Stomach (tissue), 9 donors: ENCODE data around the gene EML4. TPM values are rescaled to one million over a fixed set of nuclear protein-coding genes. Genes with fewer than 3 reads are reported as not detected.

Source experiments
- DNase-seq, 2 donors: peaks; one replicate each; pipeline versions ENCODE4 v3.0.0 to v3.0.0-alpha.2; 2013 to 2019
- H3K27ac ChIP-seq, 5 donors: fragments of 200-600 bp in 4 of 5; sonication (generic) in 4 of 5; one replicate each; pipeline ENCODE4 v1.5.1; 2013 to 2019; ENCODE audit warnings: mild to moderate bottlenecking in 1 of 5, moderate library complexity in 1 of 5
- H3K27me3 ChIP-seq, 3 donors: fragments of 200-600 bp; sonication (generic); one replicate each; pipeline ENCODE4 v1.5.1; 2017 to 2019; ENCODE audit warnings: mixed run types in 1 of 3
- H3K36me3 ChIP-seq, 4 donors: fragments of 200-600 bp; sonication (generic); 1 replicate in 3 of 4; 2 replicates in 1 of 4; pipeline ENCODE4 v1.5.1; 2016 to 2019
- H3K4me1 ChIP-seq, 4 donors: fragments of 200-600 bp; sonication (generic); one replicate each; pipeline ENCODE4 v1.5.1; 2016 to 2019
- H3K4me3 ChIP-seq, 4 donors: fragments of 200-600 bp; sonication (generic) in 3 of 4; one replicate each; pipeline ENCODE4 v1.5.1; 2016 to 2019; ENCODE audit warnings: mild to moderate bottlenecking in 1 of 4
- H3K9me3 ChIP-seq, 4 donors: fragments of 200-600 bp; sonication (generic); one replicate each; pipeline ENCODE4 v1.5.1; 2016 to 2019
- CTCF ChIP-seq, 7 experiments: fragments of 450-650 bp in 4 of 7; fragments of 200-600 bp in 3 of 7; sonication (generic) in 3 of 7; IDR thresholded peaks; one replicate each; pipeline ENCODE4 v1.5.1; 2016 to 2019; ENCODE audit warnings: antibody characterized with exemption in 7 of 7, control low read depth in 2 of 7, mild to moderate bottlenecking in 1 of 7
- EP300 ChIP-seq: sonication (generic); formaldehyde crosslinking; IDR thresholded peaks from one replicate; pipeline ENCODE4 v1.6.1; 2017; ENCODE audit warnings: antibody characterized with exemption
- POLR2A ChIP-seq, 4 donors: fragments of 450-650 bp; IDR thresholded peaks; one replicate each; pipeline ENCODE4 v1.6.1; 2016; ENCODE audit warnings: antibody characterized with exemption in 4 of 4, control low read depth in 2 of 4, mild to moderate bottlenecking in 1 of 4, moderate library complexity in 1 of 4
- POLR2AphosphoS5 ChIP-seq, 3 donors: sonication (generic); formaldehyde crosslinking; IDR thresholded peaks; one replicate each; pipeline ENCODE4 v1.6.1; 2016; ENCODE audit warnings: antibody characterized with exemption in 3 of 3
- WGBS, 5 donors: extraction: QIAGEN DNeasy Blood & Tissue Kit in 3 of 5; methylation state at CpG; one replicate each; pipeline versions ENCODE4 v1.1.5 to v1.1.7; 2013 to 2018; 5-methylcytosine and 5-hydroxymethylcytosine counted together
- intact Hi-C: fragments of 100-400 bp; cut with DNase I; formaldehyde crosslinking; loops from one replicate; pipeline ENCODE4 v1.15.1; 2023; ENCODE audit warnings: low total_unique reads
- polyA plus RNA-seq, 3 donors: library from polyadenylated mRNA; stranded (reverse); fragments of 200-250 nt; gene quantifications; one replicate each; pipeline ENCODE4 v1.2.3, GENCODE V29; 2013
- total RNA-seq, 5 donors: library from RNA; depleted of rRNA; stranded (reverse); fragments of >200 nt; gene quantifications; one replicate each; pipeline versions ENCODE4 v1.1.0 to v1.2.3, GENCODE V29; 2014 to 2016
- donor health status: healthy with polysubstance abuse.
- donor health status: Bipolar disorder and iron deficiency.
- donor health status: healthy.

Gene EML4
- total and polyA plus RNA-seq, 8 donors: 10.2 to 292 (median 28.6) TPM

GRCh38 chr2:42336361-42336965 lies 167.3 kb downstream of the EML4 start:
- H3K36me3 ChIP-seq: peaks cover 29 to 96% (median 87%) of the 10 kb centered on the region in 4 donors
- H3K9me3 ChIP-seq: no peaks in the 10 kb centered on the region
- intact Hi-C loops: loop anchor here (10.0 kb wide), 1 partner anchor 242 kb away; no protein-coding TSS in a partner anchor
- TF ChIP-seq CTCF (IDR thresholded peaks at IDR 0.05): no peak
- no peak for TF ChIP-seq POLR2AphosphoS5 (IDR thresholded peaks at IDR 0.05)
- TF ChIP-seq POLR2A (IDR thresholded peaks at IDR 0.05): no peak
- no peak for TF ChIP-seq EP300
- 84 to 94% (median 90%) methylated on average over 9 of the region's 9 CpGs for WGBS, 5 donors
- peaks cover 0 to 6% (median 2%) of the 10 kb centered on the region in 4 donors for H3K4me1 ChIP-seq
- no peak overlapping the region for H3K4me3 ChIP-seq
- H3K27me3 ChIP-seq: no peaks in the 10 kb centered on the region
- DNase-seq: no peak
- no peak overlapping the region for H3K27ac ChIP-seq

- Histone ChIP-seq H3K9me3 (no peaks in the 10 kb centered on the region), H3K27me3 (no peaks in the 10 kb centered on the region), H3K27ac (no peak overlapping the region), H3K4me3 (no peak overlapping the region), H3K36me3 (peaks cover 22 to 87% (median 78%) of the 10 kb centered on the region in 4 donors), H3K4me1 (peaks cover under 1 to 14% (median 10%) of the 10 kb centered on the region in 4 donors)
- intact Hi-C loops: loop anchor here (10.0 kb wide), 1 partner anchor 243 kb away; no protein-coding TSS in a partner anchor
- DNase-seq: no peak
- no peak for TF ChIP-seq CTCF (IDR thresholded peaks at IDR 0.05)
- no peak for TF ChIP-seq EP300
- no peak for TF ChIP-seq POLR2AphosphoS5 (IDR thresholded peaks at IDR 0.05)
- TF ChIP-seq POLR2A (IDR thresholded peaks at IDR 0.05): no peak
- WGBS, 5 donors: 93 to 97% (median 96%) methylated on average over 5 of the region's 5 CpGs
Observed at GRCh38 chr2:42337356-42337820, 168.2 kb downstream of the EML4 start.

- intact Hi-C loops: loop anchor here (10.0 kb wide), 1 partner anchor 243 kb away; no protein-coding TSS in a partner anchor
- TF ChIP-seq CTCF (IDR thresholded peaks at IDR 0.05) (no peak), POLR2A (IDR thresholded peaks at IDR 0.05) (no peak), EP300 (no peak), POLR2AphosphoS5 (IDR thresholded peaks at IDR 0.05) (no peak)
- 95 to 97% (median 96%) methylated on average over 28 of the region's 28 CpGs for WGBS, 5 donors
Observed at GRCh38 chr2:42337846-42338566, 168.9 kb downstream of the EML4 start.

GRCh38 chr2:42338567-42339190 lies 169.5 kb downstream of the EML4 start:
- 85 to 90% (median 89%) methylated on average over 13 of the region's 13 CpGs for WGBS, 5 donors
- TF ChIP-seq POLR2AphosphoS5 (IDR thresholded peaks at IDR 0.05): no peak
- no peak for TF ChIP-seq POLR2A (IDR thresholded peaks at IDR 0.05)
- no peak for TF ChIP-seq CTCF (IDR thresholded peaks at IDR 0.05)
- TF ChIP-seq EP300: no peak
- Histone ChIP-seq H3K4me3 (no peak overlapping the region), H3K27me3 (no peaks in the 10 kb centered on the region), H3K9me3 (no peaks in the 10 kb centered on the region), H3K36me3 (peaks cover 17 to 74% (median 66%) of the 10 kb centered on the region in 4 donors), H3K4me1 (peaks cover 8 to 26% (median 19%) of the 10 kb centered on the region in 4 donors), H3K27ac (no peak overlapping the region)
- peak in 1 of 2 donors; percentile 60 for DNase-seq
- intact Hi-C loops: loop anchor here (10.0 kb wide), 1 partner anchor 244 kb away; no protein-coding TSS in a partner anchor

More at GRCh38 chr2:42337846-42338566, 168.9 kb downstream of the EML4 start:
- H3K27ac ChIP-seq: no peak overlapping the region
- no peaks in the 10 kb centered on the region for H3K27me3 ChIP-seq
- DNase-seq: no peak
- peaks cover 6 to 20% (median 15%) of the 10 kb centered on the region in 4 donors for H3K4me1 ChIP-seq
- H3K4me3 ChIP-seq: no peak overlapping the region
- H3K36me3 ChIP-seq: peaks cover 22 to 80% (median 72%) of the 10 kb centered on the region in 4 donors
- no peaks in the 10 kb centered on the region for H3K9me3 ChIP-seq
